Activated CD4-positive, alpha-beta T cell treated with anti-CD3 and anti-CD28 coated beads for 36 hours (primary cell): ENCODE data around the gene SLC39A11. TPM values are rescaled to one million over a fixed set of nuclear protein-coding genes. Genes with fewer than 3 reads are reported as not detected.
A peak's percentile ranks its signal among the peaks of the same experiment; 100 is the strongest.
"Not testable (repeated sequence)": the region's sequence is repeated elsewhere in the genome, so short reads cannot be mapped to it uniquely, and the experiment has no call there.

Experiments used
- ATAC-seq: fragments of 200-7000 bp; cut with Tn5 transposase; one replicate; pipeline ENCODE4 v1.10.0; 2021; ENCODE audit warnings: mild to moderate bottlenecking, moderate library complexity
- CTCF ChIA-PET: fragments of 350-600 bp; sonication (Branson Sonifier 250); formaldehyde crosslinking; loops from one replicate; lab custom pipeline; 2021; ENCODE audit warnings: antibody characterized with exemption; lab: Charles Lee
- POLR2A ChIA-PET: fragments of 350-600 bp; sonication (Branson Sonifier 250); formaldehyde crosslinking; loops from one replicate; lab custom pipeline; 2021; ENCODE audit warnings: antibody characterized with exemption, inconsistent platforms; lab: Charles Lee
- DNase-seq: peaks from one replicate; pipeline ENCODE4 v3.0.0-alpha.2; 2020
- H3K27ac Mint-ChIP-seq: one replicate; pipeline ENCODE4 v1.8.0; 2021; ENCODE audit warnings: mixed read lengths
- H3K27me3 Mint-ChIP-seq: one replicate; pipeline ENCODE4 v1.8.0; 2021; ENCODE audit warnings: mixed read lengths
- H3K36me3 Mint-ChIP-seq: one replicate; pipeline ENCODE4 v1.8.0; 2021; ENCODE audit warnings: low read depth, mixed read lengths
- H3K4me1 Mint-ChIP-seq: one replicate; pipeline ENCODE4 v1.8.0; 2021; ENCODE audit warnings: mixed read lengths
- H3K4me3 Mint-ChIP-seq: one replicate; pipeline ENCODE4 v1.8.0; 2021; ENCODE audit warnings: mild to moderate bottlenecking, moderate library complexity, mixed read lengths
- H3K9me3 Mint-ChIP-seq: one replicate; pipeline ENCODE4 v1.8.0; 2021; ENCODE audit warnings: low read depth, mixed read lengths
- intact Hi-C, 2 experiments: fragments of 100-400 bp; cut with DNase I in 1 of 2; cut with micrococcal nuclease in 1 of 2; formaldehyde crosslinking; loops; one replicate each; pipeline versions ENCODE4 v1.14.2 to v1.15.1; 2022 to 2024; cut with DNase I, micrococcal nuclease
- total RNA-seq, 2 experiments: library from RNA; stranded (reverse); gene quantifications; one replicate each; pipeline ENCODE4 v1.2.3, GENCODE V29; 2021

Gene SLC39A11
- total RNA-seq, 2 experiments from 2014 or later = 12.5 to 17.2 TPM

- POLR2A ChIA-PET = no interaction called here
- peaks cover 32% of the 10 kb centered on the region for H3K36me3 Mint-ChIP-seq
- CTCF ChIA-PET = interaction anchor here (0.7 to 1.5 kb wide), 2 partner anchors 13 to 194 kb away, joined by 3 to 4 read pairs; no protein-coding TSS in a partner anchor
- no peaks in the 10 kb centered on the region for H3K4me1 Mint-ChIP-seq
- H3K27me3 Mint-ChIP-seq = no peaks in the 10 kb centered on the region
- no peak overlapping the region for H3K27ac Mint-ChIP-seq
- no peak overlapping the region for H3K4me3 Mint-ChIP-seq
- no peak for DNase-seq
- no peak for ATAC-seq
- intact Hi-C loops = no loop called here
- peaks cover 6% of the 10 kb centered on the region for H3K9me3 Mint-ChIP-seq
Observed at GRCh38 chr17:73069841-73070240, 22.6 kb downstream of the SLC39A11 start.

- intact Hi-C loops = no loop called here
- peaks cover 2% of the 10 kb centered on the region for H3K4me1 Mint-ChIP-seq
- DNase-seq = no peak
- CTCF ChIA-PET = interaction anchor here (1.5 kb wide), 1 partner anchor 12 kb away, joined by 4 read pairs; no protein-coding TSS in a partner anchor
- ATAC-seq = no peak
- H3K4me3 Mint-ChIP-seq = no peak overlapping the region
- POLR2A ChIA-PET = no interaction called here
- no peak overlapping the region for H3K27ac Mint-ChIP-seq
- H3K27me3 Mint-ChIP-seq = no peaks in the 10 kb centered on the region
- H3K9me3 Mint-ChIP-seq = peaks cover 6% of the 10 kb centered on the region
- peaks cover 32% of the 10 kb centered on the region for H3K36me3 Mint-ChIP-seq
Observed at GRCh38 chr17:73069164-73069770, 23.2 kb downstream of the SLC39A11 start.

- no peak overlapping the region for H3K27ac Mint-ChIP-seq
- peaks cover 6% of the 10 kb centered on the region for H3K9me3 Mint-ChIP-seq
- peaks cover 29% of the 10 kb centered on the region for H3K36me3 Mint-ChIP-seq
- DNase-seq = no peak
- no peak for ATAC-seq
- POLR2A ChIA-PET = no interaction called here
- H3K4me3 Mint-ChIP-seq = no peak overlapping the region
- peaks cover 6% of the 10 kb centered on the region for H3K4me1 Mint-ChIP-seq
- no peaks in the 10 kb centered on the region for H3K27me3 Mint-ChIP-seq
- intact Hi-C loops = no loop called here
- CTCF ChIA-PET = no interaction called here
Observed at GRCh38 chr17:73068322-73069153, 23.9 kb downstream of the SLC39A11 start.

- H3K9me3 Mint-ChIP-seq, POLR2A ChIA-PET, ATAC-seq, DNase-seq, H3K4me3 Mint-ChIP-seq, intact Hi-C loops, H3K27me3 Mint-ChIP-seq, CTCF ChIA-PET, H3K27ac Mint-ChIP-seq, H3K4me1 Mint-ChIP-seq: not testable (repeated sequence)
- H3K36me3 Mint-ChIP-seq = peaks cover 28% of the 10 kb centered on the region
Observed at GRCh38 chr17:73067699-73068098, 24.8 kb downstream of the SLC39A11 start.

- no peak for ATAC-seq
Observed at GRCh38 chr17:73067075-73067474, 25.4 kb downstream of the SLC39A11 start.

GRCh38 chr17:73066148-73066884 is 26.2 kb downstream of the SLC39A11 start:
- Mint-ChIP-seq H3K9me3 (peaks cover 6% of the 10 kb centered on the region), H3K4me1 (peaks cover 6% of the 10 kb centered on the region), H3K4me3 (no peak overlapping the region), H3K27ac (no peak overlapping the region), H3K27me3 (no peaks in the 10 kb centered on the region), H3K36me3 (peaks cover 20% of the 10 kb centered on the region)
- CTCF ChIA-PET = interaction anchor here (0.6 to 1.4 kb wide), 3 partner anchors 9 to 364 kb away, joined by 3 to 5 read pairs (median 3); no protein-coding TSS in a partner anchor
- POLR2A ChIA-PET = no interaction called here
- no peak for ATAC-seq
- intact Hi-C loops = no loop called here
- DNase-seq = no peak

More at GRCh38 chr17:73067075-73067474, 25.4 kb downstream of the SLC39A11 start:
- intact Hi-C loops = no loop called here
- no peak for DNase-seq
- Mint-ChIP-seq H3K4me1 (peaks cover 6% of the 10 kb centered on the region), H3K27ac (no peak overlapping the region), H3K9me3 (peaks cover 6% of the 10 kb centered on the region), H3K36me3 (peaks cover 25% of the 10 kb centered on the region), H3K4me3 (no peak overlapping the region), H3K27me3 (no peaks in the 10 kb centered on the region)
- ChIA-PET CTCF (interaction anchor here (0.6 kb wide), 1 partner anchor 16 kb away, joined by 5 read pairs; no protein-coding TSS in a partner anchor), POLR2A (no interaction called here)

GRCh38 chr17:73065376-73065775 is 27.1 kb downstream of the SLC39A11 start:
- Mint-ChIP-seq H3K4me1 (peaks cover 6% of the 10 kb centered on the region), H3K27me3 (no peaks in the 10 kb centered on the region), H3K9me3 (peaks cover 3% of the 10 kb centered on the region), H3K27ac (no peak overlapping the region), H3K4me3 (no peak overlapping the region), H3K36me3 (peaks cover 14% of the 10 kb centered on the region)
- ATAC-seq (no peak), DNase-seq (no peak)
- CTCF ChIA-PET = interaction anchor here (0.7 to 1.4 kb wide), 3 partner anchors 8 to 365 kb away, joined by 3 read pairs; no protein-coding TSS in a partner anchor
- intact Hi-C loops = no loop called here
- POLR2A ChIA-PET = no interaction called here

- POLR2A ChIA-PET = interaction anchor here (0.6 kb wide), 1 partner anchor 10 kb away, joined by 6 read pairs; no protein-coding TSS in a partner anchor
- H3K9me3 Mint-ChIP-seq = peaks cover 3% of the 10 kb centered on the region
- intact Hi-C loops = no loop called here
- H3K36me3 Mint-ChIP-seq = peaks cover 14% of the 10 kb centered on the region
- peak; percentile 7 for DNase-seq
- peaks cover 6% of the 10 kb centered on the region for H3K4me1 Mint-ChIP-seq
- H3K27ac Mint-ChIP-seq = no peak overlapping the region
- CTCF ChIA-PET = interaction anchor here (0.5 to 0.6 kb wide), 2 partner anchors 10 to 32 kb away, joined by 3 to 5 read pairs; no protein-coding TSS in a partner anchor
- H3K4me3 Mint-ChIP-seq = no peak overlapping the region
- no peak for ATAC-seq
- no peaks in the 10 kb centered on the region for H3K27me3 Mint-ChIP-seq
Observed at GRCh38 chr17:73064084-73064938, 28.2 kb downstream of the SLC39A11 start.

- DNase-seq (no peak), ATAC-seq (no peak)
- Mint-ChIP-seq H3K27ac (no peak overlapping the region), H3K9me3 (peaks cover 3% of the 10 kb centered on the region), H3K4me1 (peaks cover 6% of the 10 kb centered on the region), H3K4me3 (no peak overlapping the region), H3K27me3 (no peaks in the 10 kb centered on the region), H3K36me3 (peaks cover 6% of the 10 kb centered on the region)
- ChIA-PET POLR2A (no interaction called here), CTCF (interaction anchor here (0.7 kb wide), 1 partner anchor 307 kb away, joined by 3 read pairs; no protein-coding TSS in a partner anchor)
- intact Hi-C loops = no loop called here
Observed at GRCh38 chr17:73062726-73063125, 29.8 kb downstream of the SLC39A11 start.

GRCh38 chr17:73061161-73061560 is 31.3 kb downstream of the SLC39A11 start:
- no peak for ATAC-seq
- no peaks in the 10 kb centered on the region for H3K36me3 Mint-ChIP-seq
- no peak overlapping the region for H3K27ac Mint-ChIP-seq
- intact Hi-C loops = no loop called here
- no peak overlapping the region for H3K4me3 Mint-ChIP-seq
- no peak for DNase-seq
- POLR2A ChIA-PET = interaction anchor here (0.5 to 0.6 kb wide), 2 partner anchors 254 to 562 kb away, joined by 5 to 6 read pairs; no protein-coding TSS in a partner anchor
- CTCF ChIA-PET = interaction anchor here (0.6 kb wide), 1 partner anchor 31 kb away, joined by 3 read pairs; no protein-coding TSS in a partner anchor
- H3K4me1 Mint-ChIP-seq = peaks cover 6% of the 10 kb centered on the region
- no peaks in the 10 kb centered on the region for H3K27me3 Mint-ChIP-seq
- no peaks in the 10 kb centered on the region for H3K9me3 Mint-ChIP-seq
